Daoy (cell line): ENCODE results near the gene TCERG1. TPM values are rescaled to one million over a fixed set of nuclear protein-coding genes. Genes with fewer than 3 reads are reported as not detected.

ENCODE experiments used
- DNase-seq: peaks from one replicate; pipeline ENCODE4 v3.0.0-alpha.2; 2015; ENCODE audit warnings: low read depth
- total RNA-seq: library from RNA; depleted of rRNA; stranded (reverse); fragments of >200 nt; shearing (Covaris generic); gene quantifications from 2 replicates; pipeline ENCODE4 v1.2.3, GENCODE V29; 2014

TCERG1 gene
- total RNA-seq, 1 experiment from 2014 or later: 66.2 TPM

- DNase-seq: no peak
Observed at GRCh38 chr5:146457431-146457830, 10.3 kb downstream of the TCERG1 start.

- DNase-seq: no peak
Observed at GRCh38 chr5:146458894-146459293, 11.8 kb downstream of the TCERG1 start.

- DNase-seq: no peak
Observed at GRCh38 chr5:146461319-146461718, 14.2 kb downstream of the TCERG1 start.

- DNase-seq: no peak
Observed at GRCh38 chr5:146463446-146463845, 16.3 kb downstream of the TCERG1 start.

- no peak for DNase-seq
Observed at GRCh38 chr5:146466521-146467349, 19.6 kb downstream of the TCERG1 start.

- DNase-seq: no peak
Observed at GRCh38 chr5:146467760-146468159, 20.6 kb downstream of the TCERG1 start.

GRCh38 chr5:146474065-146474464 is 26.9 kb downstream of the TCERG1 start:
- no peak for DNase-seq

GRCh38 chr5:146475190-146475780 is 28.2 kb downstream of the TCERG1 start:
- no peak for DNase-seq

- no peak for DNase-seq
Observed at GRCh38 chr5:146475906-146476305, 28.8 kb downstream of the TCERG1 start.

- no peak for DNase-seq
Observed at GRCh38 chr5:146482775-146483174, 35.6 kb downstream of the TCERG1 start.

- DNase-seq: no peak
Observed at GRCh38 chr5:146484714-146485391, 37.7 kb downstream of the TCERG1 start.

GRCh38 chr5:146490089-146490843 is 43.1 kb downstream of the TCERG1 start:
- no peak for DNase-seq

- no peak for DNase-seq
Observed at GRCh38 chr5:146494656-146495055, 47.5 kb downstream of the TCERG1 start.

GRCh38 chr5:146499680-146500079 is 52.5 kb downstream of the TCERG1 start:
- DNase-seq: no peak

GRCh38 chr5:146507428-146507827 is 60.3 kb downstream of the TCERG1 start:
- no peak for DNase-seq

- DNase-seq: no peak
Observed at GRCh38 chr5:146510559-146511125, 63.5 kb downstream of the TCERG1 start.

GRCh38 chr5:146513462-146513861 is 66.3 kb downstream of the TCERG1 start:
- no peak for DNase-seq

- no peak for DNase-seq
Observed at GRCh38 chr5:146514575-146514974, 67.4 kb downstream of the TCERG1 start.

GRCh38 chr5:146515473-146516150 is 68.5 kb downstream of the TCERG1 start:
- no peak for DNase-seq

- DNase-seq: no peak
Observed at GRCh38 chr5:146516151-146516475, 69.0 kb downstream of the TCERG1 start, which contains the start of gene GPR151. Gene GPR151, minus strand, starts transcription at chr5:146516190. Its CDS starts 77 bp downstream, at chr5:146516113.

GRCh38 chr5:146519554-146519953 is 72.4 kb downstream of the TCERG1 start:
- no peak for DNase-seq
